NT2/D1 (cell line): Measurements from ENCODE around the gene WWP2.

ENCODE experiments used
- DNase-seq: peaks from one replicate; pipeline ENCODE4 v3.0.0-alpha.2; 2011; ENCODE audit warnings: low read depth, low spot score
- H3K27me3 ChIP-seq: 2 replicates; pipeline ENCODE4 v1.6.0; 2011; ENCODE audit warnings: mild to moderate bottlenecking; ENCODE audit not compliant: insufficient read length, insufficient read depth
- H3K36me3 ChIP-seq: 2 replicates; pipeline ENCODE4 v1.6.1; 2011; ENCODE audit warnings: mild to moderate bottlenecking, low read length, mixed read lengths; ENCODE audit not compliant: insufficient read depth, insufficient read length
- H3K4me1 ChIP-seq: 2 replicates; pipeline ENCODE4 v1.5.1; 2011; ENCODE audit not compliant: insufficient read depth, insufficient read length
- H3K4me3 ChIP-seq: 2 replicates; pipeline ENCODE4 v1.5.1; 2011; ENCODE audit warnings: low read depth; ENCODE audit not compliant: insufficient read length
- H3K9ac ChIP-seq: 2 replicates; pipeline ENCODE4 v1.6.0; 2011; ENCODE audit warnings: low read depth; ENCODE audit not compliant: insufficient read length
- H3K9me3 ChIP-seq: 2 replicates; pipeline ENCODE4 v1.5.1; 2011; ENCODE audit warnings: mild to moderate bottlenecking, low read length; ENCODE audit not compliant: insufficient read depth
- SUZ12 ChIP-seq: IDR thresholded peaks from 2 replicates; pipeline ENCODE4 v1.6.1; 2011; ENCODE audit not compliant: insufficient read length, insufficient read depth; ENCODE audit errors: extremely low read depth
- YY1 ChIP-seq: IDR thresholded peaks from 2 replicates; pipeline ENCODE4 v1.6.1; 2011; ENCODE audit not compliant: insufficient read length, insufficient read depth
- ZNF274 ChIP-seq: IDR thresholded peaks from 2 replicates; pipeline ENCODE4 v1.6.1; 2011; ENCODE audit warnings: mild to moderate bottlenecking, low read depth, low read length

Gene WWP2

DNA sequence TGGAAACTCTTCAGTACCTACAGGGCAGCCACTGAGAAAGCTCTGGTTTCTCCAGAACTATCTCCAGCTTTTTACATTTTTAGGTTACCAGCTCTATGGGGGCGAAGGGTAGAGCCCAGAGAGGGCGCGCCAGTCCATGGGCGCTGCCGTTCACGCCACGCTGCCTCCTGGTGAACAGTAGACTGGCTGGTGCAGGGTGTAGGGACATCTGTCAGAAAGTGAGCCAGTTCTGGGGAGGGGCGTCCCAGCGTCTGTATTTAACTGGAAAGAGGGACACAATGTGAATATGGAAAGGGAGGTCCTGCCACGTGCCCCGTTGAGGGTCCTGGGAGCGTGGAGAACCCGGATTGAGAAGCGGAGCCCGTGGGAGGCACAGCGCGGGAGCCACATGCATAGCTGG, 172.6 kb downstream of the WWP2 start:
- Histone ChIP-seq H3K27me3 (no peaks in the 10 kb centered on the region), H3K9ac (no peak overlapping the region), H3K36me3 (peaks cover 91% of the 10 kb centered on the region), H3K4me1 (no peaks in the 10 kb centered on the region), H3K4me3 (no peak overlapping the region), H3K9me3 (no peaks in the 10 kb centered on the region)
- TF ChIP-seq SUZ12 (no peak), YY1 (no peak), ZNF274 (no peak)
- no peak for DNase-seq

DNA sequence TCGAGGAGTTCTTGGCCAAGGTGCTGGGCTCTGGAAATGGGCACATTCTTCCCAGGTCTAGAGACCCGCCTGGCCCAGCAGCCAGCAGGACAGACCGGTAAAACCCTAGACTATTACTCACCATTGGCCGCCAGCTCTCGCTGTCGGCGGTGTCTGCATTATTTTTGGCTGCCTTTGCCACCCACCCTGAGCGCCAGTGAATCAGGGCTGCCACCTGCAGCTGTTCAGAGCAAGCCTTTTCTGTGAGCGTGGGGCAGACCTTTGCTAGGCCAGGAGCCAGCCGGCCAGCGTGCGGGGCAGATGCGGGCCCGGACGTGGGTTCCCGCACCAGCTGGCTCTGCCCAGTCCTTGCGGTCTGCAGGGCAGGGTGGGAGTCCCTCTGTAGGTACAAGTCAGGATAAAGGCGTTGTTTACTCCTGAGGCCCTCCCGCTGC, 173.2 kb downstream of the WWP2 start:
- no peaks in the 10 kb centered on the region for H3K9me3 ChIP-seq
- H3K4me1 ChIP-seq, result no peaks in the 10 kb centered on the region
- no peak overlapping the region for H3K9ac ChIP-seq
- DNase-seq, result no peak
- peaks cover 90% of the 10 kb centered on the region for H3K36me3 ChIP-seq
- no peaks in the 10 kb centered on the region for H3K27me3 ChIP-seq
- H3K4me3 ChIP-seq, result no peak overlapping the region
- no peak for TF ChIP-seq ZNF274
- no peak for TF ChIP-seq SUZ12
- TF ChIP-seq YY1, result no peak

DNA sequence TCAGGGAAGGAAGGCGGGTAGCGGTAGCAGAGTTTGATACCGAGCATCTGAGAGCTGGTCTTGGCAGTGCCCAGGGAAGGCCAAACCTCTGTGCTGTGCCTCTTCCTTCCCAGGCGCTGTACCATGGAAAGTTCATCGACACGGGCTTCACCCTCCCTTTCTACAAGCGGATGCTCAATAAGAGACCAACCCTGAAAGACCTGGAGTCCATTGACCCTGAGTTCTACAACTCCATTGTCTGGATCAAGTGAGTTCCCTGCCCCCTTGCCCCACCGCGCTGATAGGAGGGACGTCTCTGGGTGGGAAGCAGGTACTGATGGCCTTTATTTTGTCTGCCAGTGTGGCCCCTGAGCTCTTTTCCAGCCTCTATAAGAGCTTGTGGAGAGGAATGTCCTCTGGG, 173.6 kb downstream of the WWP2 start:
- no peaks in the 10 kb centered on the region for H3K9me3 ChIP-seq
- H3K36me3 ChIP-seq, result peaks cover 90% of the 10 kb centered on the region
- no peaks in the 10 kb centered on the region for H3K4me1 ChIP-seq
- no peaks in the 10 kb centered on the region for H3K27me3 ChIP-seq
- TF ChIP-seq SUZ12, result no peak
- no peak for TF ChIP-seq YY1
- TF ChIP-seq ZNF274, result no peak
- DNase-seq, result no peak
- H3K9ac ChIP-seq, result no peak overlapping the region
- no peak overlapping the region for H3K4me3 ChIP-seq

DNA sequence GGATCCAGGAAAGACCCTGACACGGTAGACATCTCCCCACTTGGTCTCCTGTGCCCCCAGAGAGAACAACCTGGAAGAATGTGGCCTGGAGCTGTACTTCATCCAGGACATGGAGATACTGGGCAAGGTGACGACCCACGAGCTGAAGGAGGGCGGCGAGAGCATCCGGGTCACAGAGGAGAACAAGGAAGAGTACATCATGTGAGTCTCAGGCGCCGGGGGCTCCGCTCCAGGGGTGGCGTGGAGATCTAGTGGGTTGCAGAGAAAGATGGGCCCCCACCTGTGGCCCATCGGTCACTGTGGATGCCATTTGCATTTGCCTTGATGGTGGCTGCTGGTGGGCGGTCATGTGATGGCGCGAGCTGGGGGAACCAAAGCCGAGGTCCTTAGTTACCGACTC, 174.1 kb downstream of the WWP2 start:
- Histone ChIP-seq H3K4me3 (no peak overlapping the region), H3K9ac (no peak overlapping the region), H3K36me3 (peaks cover 92% of the 10 kb centered on the region), H3K27me3 (no peaks in the 10 kb centered on the region), H3K9me3 (no peaks in the 10 kb centered on the region), H3K4me1 (peaks cover under 1% of the 10 kb centered on the region)
- no peak for DNase-seq
- TF ChIP-seq SUZ12, result no peak
- TF ChIP-seq ZNF274, result no peak
- no peak for TF ChIP-seq YY1

DNA sequence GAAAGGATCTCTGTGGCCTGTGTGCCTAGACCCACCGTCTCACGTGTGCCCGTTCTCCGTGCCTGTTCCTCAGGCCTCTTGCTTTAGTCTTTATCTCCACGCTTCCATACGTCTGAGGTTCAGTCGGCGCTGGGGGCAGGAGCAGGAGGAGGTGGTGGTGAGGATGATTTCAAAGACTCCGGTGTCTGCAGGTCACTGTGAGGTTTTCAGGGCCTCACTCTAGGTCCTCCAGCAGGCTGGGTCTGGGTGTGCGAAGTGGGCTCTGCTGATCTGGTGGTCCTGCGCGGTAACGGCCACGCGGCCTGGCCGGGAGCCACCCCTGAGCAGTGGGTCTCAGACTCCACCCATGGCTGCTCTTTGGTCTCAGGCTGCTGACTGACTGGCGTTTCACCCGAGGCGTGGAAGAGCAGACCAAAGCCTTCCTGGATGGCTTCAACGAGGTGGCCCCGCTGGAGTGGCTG, 174.6 kb downstream of the WWP2 start:
- peaks cover 6% of the 10 kb centered on the region for H3K4me1 ChIP-seq
- H3K4me3 ChIP-seq, result no peak overlapping the region
- no peak overlapping the region for H3K9ac ChIP-seq
- no peaks in the 10 kb centered on the region for H3K27me3 ChIP-seq
- no peak for TF ChIP-seq SUZ12
- TF ChIP-seq ZNF274, result no peak
- TF ChIP-seq YY1, result no peak
- peaks cover 89% of the 10 kb centered on the region for H3K36me3 ChIP-seq
- no peak for DNase-seq
- no peaks in the 10 kb centered on the region for H3K9me3 ChIP-seq

DNA sequence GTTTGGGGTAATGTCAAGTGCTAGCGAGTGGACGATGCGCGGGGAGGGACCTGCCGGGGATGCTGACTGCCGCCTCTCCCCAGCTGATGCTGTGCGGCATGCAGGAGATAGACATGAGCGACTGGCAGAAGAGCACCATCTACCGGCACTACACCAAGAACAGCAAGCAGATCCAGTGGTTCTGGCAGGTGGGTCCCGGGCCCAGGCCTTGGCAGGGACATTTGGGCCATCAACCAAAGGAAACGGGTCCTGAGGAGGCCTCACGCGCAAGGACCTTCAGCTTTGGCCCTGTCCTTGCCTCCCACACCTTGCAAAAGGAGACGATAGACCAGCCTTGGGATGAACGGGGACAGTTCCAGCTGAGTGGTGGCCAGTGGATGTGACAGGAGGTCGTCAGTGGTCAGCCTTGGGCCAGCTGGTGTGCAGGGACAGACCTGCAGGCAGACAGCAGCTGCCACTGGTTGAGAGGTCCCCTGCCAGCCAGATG, 175.4 kb downstream of the WWP2 start:
- H3K9me3 ChIP-seq, result no peaks in the 10 kb centered on the region
- no peaks in the 10 kb centered on the region for H3K27me3 ChIP-seq
- H3K4me1 ChIP-seq, result peaks cover 7% of the 10 kb centered on the region
- peak overlapping the region; percentile 17 for H3K9ac ChIP-seq
- TF ChIP-seq ZNF274, result no peak
- no peak overlapping the region for H3K4me3 ChIP-seq
- H3K36me3 ChIP-seq, result peaks cover 85% of the 10 kb centered on the region
- no peak for DNase-seq

DNA sequence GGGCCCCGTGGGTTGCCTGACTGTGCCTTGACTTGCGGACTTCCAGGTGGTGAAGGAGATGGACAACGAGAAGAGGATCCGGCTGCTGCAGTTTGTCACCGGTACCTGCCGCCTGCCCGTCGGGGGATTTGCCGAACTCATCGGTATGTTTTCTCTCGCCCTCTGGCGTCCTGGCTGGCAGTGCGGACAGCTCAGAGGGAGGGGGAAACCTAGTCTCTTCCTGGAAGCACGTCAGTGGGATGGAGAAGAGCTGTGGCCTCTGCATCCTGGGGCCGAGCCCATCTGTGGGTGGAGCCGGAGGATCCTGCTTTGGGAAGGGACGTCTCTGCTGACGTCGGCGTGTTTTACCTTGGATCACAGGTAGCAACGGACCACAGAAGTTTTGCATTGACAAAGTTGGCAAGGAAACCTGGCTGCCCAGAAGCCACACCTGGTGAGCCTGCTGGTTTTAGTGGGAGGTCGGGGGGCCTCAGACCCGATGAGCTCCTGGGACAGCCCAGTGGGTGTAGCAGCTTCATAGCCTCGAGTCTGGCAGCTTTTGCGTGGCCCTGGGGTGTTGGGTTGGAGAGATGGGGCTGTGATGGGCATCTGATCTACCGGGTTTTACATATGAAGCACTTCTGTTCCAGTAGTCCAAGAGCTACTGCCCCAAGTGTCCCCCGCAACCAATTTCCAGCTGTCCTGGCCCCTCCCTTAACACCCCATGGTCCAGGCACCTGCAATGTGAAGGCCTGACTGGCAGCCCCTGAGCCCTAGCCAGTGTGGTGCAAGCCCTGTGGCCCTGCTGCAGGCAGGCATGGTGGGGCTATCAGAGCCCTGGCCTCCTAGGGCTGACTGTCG, 177.1 kb downstream of the WWP2 start:
- DNase-seq, result no peak
- Histone ChIP-seq H3K4me1 (peaks cover 7% of the 10 kb centered on the region), H3K36me3 (peaks cover 70% of the 10 kb centered on the region), H3K4me3 (no peak overlapping the region), H3K9ac (no peak overlapping the region), H3K27me3 (no peaks in the 10 kb centered on the region), H3K9me3 (no peaks in the 10 kb centered on the region)
- TF ChIP-seq ZNF274, result no peak
- TF ChIP-seq YY1, result no peak
- TF ChIP-seq SUZ12, result no peak
